GM21619 (cell line): Measurements from ENCODE around the gene DDX10.
"Not testable (repeated sequence)": the region's sequence is repeated elsewhere in the genome, so short reads cannot be mapped to it uniquely, and the experiment has no call there.

Experiments
- ATAC-seq: cut with Tn5 transposase; IDR thresholded peaks from one replicate; pipeline ENCODE4 v1.9.1; 2021; ENCODE audit not compliant: unreplicated experiment

The DDX10 gene

GRCh38 chr11:108713076-108713790 lies 48.4 kb downstream of the DDX10 start:
- ATAC-seq, result peak; percentile 71

GRCh38 chr11:108715239-108715638 lies 50.4 kb downstream of the DDX10 start:
- no peak for ATAC-seq

GRCh38 chr11:108718466-108718865 lies 53.6 kb downstream of the DDX10 start:
- ATAC-seq, result no peak

- ATAC-seq, result no peak
Measured at GRCh38 chr11:108724974-108725689, 60.3 kb downstream of the DDX10 start.

GRCh38 chr11:108726077-108726800 lies 61.4 kb downstream of the DDX10 start:
- ATAC-seq, result no peak

GRCh38 chr11:108727665-108728064 lies 62.8 kb downstream of the DDX10 start:
- ATAC-seq, result peak; percentile 45

GRCh38 chr11:108729227-108729871 lies 64.5 kb downstream of the DDX10 start:
- no peak for ATAC-seq

- ATAC-seq, result no peak
Measured at GRCh38 chr11:108732395-108732794, 67.5 kb downstream of the DDX10 start.

- ATAC-seq, result peak; percentile 89
Measured at GRCh38 chr11:108733479-108734116, 68.7 kb downstream of the DDX10 start.

GRCh38 chr11:108734283-108734682 lies 69.4 kb downstream of the DDX10 start:
- ATAC-seq, result no peak

- ATAC-seq, result no peak
Measured at GRCh38 chr11:108734956-108735559, 70.2 kb downstream of the DDX10 start.

- not testable (repeated sequence) for ATAC-seq
Measured at GRCh38 chr11:108740132-108740531, 75.3 kb downstream of the DDX10 start.

- ATAC-seq, result no peak
Measured at GRCh38 chr11:108743851-108744250, 79.0 kb downstream of the DDX10 start.

GRCh38 chr11:108748968-108749367 lies 84.1 kb downstream of the DDX10 start:
- no peak for ATAC-seq

- ATAC-seq, result peak; percentile 51
Measured at GRCh38 chr11:108751444-108751843, 86.6 kb downstream of the DDX10 start.

GRCh38 chr11:108752297-108752751 lies 87.5 kb downstream of the DDX10 start:
- peak; percentile 36 for ATAC-seq

- ATAC-seq, result no peak
Measured at GRCh38 chr11:108754901-108755625, 90.2 kb downstream of the DDX10 start.

- ATAC-seq, result no peak
Measured at GRCh38 chr11:108757630-108758029, 92.8 kb downstream of the DDX10 start.

- ATAC-seq, result no peak
Measured at GRCh38 chr11:108758458-108758857, 93.6 kb downstream of the DDX10 start.
